Kasumi-1 (cell line): ENCODE data around the gene ATF6B.
A peak's percentile ranks its signal among the peaks of the same experiment; 100 is the strongest.

Source experiments
- DNase-seq, 2 experiments: peaks; one replicate each; lab custom pipeline; 2025; lab: John Stamatoyannopoulos, UW

The ATF6B gene

DNA sequence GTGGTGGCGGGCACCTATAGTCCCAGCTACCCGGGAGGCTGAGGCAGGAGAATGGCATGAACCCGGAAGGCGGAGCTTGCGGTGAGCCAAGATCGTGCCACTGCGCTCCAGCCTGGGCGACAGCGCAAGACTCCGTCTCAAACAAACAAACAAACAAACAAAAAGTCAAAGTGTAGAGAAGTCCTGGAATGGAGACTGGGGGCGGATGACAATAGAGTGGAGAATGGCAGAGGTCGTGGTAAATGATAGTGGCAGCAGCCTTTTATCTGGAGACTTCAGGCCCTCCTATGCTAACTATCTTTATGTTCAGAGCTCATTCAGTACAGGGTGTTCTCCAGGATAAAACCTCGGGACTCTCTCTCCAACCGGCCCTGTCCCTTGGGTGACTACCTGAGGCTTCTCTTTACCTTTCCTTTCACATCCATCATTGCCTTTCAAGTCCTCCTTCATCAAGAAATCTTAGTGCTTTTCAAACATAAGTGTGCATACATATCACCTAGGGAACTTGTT, 3.4 kb upstream of the ATF6B start:
- no peak for DNase-seq

DNA sequence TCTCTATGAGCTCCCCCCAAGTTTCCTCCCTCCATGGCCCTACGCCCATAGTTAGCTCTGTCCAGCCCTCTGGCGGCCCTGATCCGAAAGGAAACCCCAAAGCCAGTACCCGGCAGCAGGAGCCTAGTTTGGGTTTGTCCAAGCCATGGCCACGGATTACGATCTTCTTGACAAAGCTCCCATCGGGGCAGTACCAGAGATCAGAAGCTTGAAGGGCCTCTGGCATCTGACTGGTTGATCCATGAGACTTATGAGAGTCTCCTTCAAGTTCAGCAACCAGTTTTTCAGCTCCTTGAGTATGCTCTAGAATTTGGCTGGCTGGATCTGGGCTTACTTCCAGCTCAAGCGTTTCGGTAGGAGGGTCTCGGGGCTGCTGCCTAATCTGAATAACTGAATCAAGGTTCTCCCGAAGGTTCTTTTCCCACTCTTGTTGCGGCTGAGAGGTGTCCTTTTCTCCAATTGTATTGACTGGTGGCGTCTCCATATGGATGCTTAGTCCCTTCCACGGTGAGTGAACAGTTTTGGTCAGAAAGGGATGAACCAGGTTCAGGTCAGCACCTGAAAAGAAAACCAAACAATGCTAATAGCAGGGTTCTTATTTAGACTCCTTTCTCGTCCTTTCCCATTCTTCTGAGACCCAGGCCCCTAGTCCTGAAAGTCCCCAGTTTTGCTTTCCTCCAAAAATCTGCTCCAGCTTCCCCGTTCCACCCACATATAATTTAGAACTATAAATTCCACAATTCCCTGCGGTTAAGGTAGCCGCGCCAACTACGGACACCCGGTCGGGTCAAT, 1.4 kb upstream of the ATF6B start:
- DNase-seq, result no peak

DNA sequence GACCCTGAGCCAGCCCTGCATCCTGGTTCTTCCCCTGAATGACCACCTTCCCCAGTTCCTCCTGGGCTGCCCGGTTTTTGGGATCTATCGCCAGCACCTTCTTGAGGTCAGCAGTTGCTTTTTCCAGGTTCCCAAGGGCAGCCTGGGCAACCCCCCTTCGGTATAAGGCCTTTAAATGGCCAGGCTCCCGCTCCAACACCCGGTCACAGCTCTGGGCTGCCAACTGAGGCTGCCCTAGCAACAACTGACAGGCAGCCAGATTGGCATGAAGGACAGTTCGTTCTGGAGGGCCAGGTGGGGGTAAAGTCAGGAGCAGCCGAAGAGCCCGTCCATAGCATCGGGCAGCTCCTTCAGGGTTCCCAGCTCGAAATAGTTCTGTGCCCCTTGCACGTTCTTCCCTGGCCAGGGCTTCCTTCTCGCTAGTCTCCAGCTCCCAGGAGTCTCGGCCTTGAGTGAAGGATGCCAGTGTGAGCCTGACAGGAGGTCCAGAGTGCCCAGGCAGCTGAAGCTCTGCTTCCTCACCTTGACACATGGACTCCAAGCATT, 778 bp upstream of the ATF6B start:
- no peak for DNase-seq

DNA sequence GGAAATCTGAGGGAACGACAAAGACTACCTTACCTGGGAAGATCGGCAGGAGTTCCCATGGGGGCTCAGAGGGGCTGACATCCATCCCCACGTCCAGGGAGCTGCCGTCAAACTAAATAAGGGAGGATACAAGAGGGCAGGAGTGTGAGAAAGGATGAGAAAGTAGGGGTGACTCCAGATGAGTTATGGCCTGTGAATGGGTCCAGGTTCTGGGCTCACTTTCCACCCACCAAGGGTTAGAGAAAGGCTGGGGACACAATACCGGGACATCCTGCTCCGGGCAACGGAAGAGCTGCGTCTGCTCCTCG, 683 bp downstream of the ATF6B start:
- DNase-seq, result no peak

DNA sequence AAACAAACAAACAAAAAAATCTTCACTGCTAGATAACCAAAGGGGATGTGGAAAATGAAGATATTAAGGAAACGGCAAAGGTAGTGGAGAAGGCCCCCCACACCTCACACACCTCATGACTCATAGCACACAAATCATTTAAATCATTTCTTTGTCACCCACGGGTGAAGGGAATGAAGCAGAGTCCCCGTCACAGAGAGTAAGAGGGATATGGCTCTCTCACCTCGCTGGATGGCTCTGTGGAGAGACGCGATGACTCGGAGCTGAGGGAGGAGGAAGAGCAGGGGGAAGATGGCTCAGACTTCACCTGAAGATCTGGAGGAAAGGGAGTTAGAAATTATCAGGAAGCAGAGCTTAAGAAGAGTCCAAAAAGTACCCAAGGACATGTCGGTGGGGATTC, 1.2 kb downstream of the ATF6B start:
- no peak for DNase-seq

DNA sequence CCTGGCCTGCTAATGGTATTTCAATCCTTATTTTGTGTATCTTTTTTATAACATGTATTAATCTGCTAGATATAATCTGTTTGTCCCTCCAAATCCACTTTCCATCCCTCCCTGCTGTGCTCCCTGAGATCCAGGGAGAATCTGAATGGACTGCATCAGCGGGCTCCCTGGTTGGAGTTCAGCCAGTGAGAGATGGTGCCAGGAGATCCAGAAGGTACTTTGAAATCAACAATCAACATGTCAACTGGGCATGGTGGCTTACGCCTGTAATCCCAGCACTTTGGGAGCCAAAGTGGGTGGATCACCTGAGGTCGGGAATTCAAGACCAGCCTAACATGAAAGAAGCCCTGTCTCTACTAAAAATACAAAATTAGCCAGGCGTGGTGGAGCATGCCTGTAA, 4.4 kb downstream of the ATF6B start:
- DNase-seq, result no peak

DNA sequence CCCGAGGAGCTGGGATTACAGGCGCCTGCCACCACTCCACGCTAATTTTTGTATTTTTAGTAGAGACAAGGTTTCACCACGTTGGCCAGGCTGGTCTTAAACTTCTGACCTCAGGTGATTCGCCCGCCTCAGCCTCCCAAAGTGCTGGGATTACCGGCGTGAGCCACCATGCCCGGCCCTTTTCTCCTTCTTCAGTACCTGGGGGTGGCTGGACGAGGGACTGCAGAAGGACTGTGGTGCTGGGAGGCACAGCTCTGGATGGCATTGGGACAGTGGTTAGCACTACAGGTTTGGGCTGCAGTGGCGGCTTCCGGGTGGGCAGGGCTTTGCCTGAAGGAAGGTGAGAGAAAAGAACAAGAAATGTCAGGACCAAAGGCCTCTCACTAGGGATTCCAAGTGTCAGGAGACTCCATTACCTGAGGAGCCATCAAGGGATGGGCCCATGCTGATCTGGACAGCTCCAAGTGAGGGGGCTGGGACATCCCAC, 7.4 kb downstream of the ATF6B start:
- DNase-seq, result no peak

DNA sequence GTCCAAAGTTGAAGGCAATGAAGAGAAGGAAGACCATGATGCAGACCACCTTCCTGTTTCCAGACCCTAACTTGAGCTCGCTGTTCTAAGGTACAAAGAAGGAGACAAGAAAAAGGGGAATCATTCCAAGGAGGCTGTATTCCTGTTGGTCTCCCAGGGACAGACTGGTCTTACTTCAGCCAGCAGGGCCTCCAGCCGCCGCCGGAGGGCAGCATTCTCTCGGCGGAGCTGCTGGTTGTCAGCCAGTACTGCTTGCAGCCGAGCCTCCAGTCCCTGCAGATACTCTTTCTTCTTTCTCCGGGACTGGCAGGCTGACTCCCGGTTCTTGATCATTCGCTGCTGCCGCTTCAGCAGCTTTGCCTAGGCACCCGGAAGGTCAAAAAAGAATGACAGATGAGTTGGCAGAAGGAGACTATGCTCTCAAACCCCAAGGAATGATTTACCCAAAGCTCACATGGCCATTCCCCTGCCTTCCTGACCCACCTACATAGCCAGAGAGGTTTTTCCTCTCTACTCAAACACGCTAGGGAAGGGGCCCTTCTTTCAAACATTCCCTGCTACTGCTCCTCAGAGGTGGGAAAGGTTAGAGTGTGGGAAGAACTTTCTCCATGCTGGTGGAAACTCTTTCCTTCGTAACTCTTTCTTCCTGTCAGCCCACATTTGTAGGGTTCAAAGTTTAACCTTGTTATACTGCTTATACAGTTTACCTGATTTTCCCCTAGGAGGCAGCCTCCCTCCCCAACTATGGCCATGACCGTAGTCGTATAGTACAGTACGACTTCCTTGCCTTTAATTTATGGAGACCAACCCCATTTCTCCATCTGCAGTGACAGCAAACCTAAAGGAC, 9.0 kb downstream of the ATF6B start:
- DNase-seq, result peak; percentile 83 to 88

DNA sequence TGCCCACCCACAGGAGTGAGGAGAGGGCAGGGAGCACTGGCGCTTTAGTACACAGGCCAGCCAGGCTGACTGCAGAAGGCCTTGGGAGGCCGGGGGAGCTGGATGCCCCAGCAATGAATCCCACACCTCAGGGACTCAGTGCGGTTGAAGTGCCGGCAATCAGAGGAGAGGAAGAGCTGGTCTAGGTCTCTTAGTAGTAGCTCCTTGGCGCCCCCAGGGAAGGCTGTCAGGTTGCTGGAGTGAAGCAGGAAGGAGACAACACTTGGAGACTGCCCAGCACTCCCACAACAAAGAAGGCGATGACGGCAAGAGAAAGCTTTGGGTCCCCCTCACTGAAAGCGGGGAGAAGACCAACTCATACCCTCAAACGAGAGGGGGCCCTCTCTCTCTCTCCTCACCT, 10.6 kb downstream of the ATF6B start:
- no peak for DNase-seq

DNA sequence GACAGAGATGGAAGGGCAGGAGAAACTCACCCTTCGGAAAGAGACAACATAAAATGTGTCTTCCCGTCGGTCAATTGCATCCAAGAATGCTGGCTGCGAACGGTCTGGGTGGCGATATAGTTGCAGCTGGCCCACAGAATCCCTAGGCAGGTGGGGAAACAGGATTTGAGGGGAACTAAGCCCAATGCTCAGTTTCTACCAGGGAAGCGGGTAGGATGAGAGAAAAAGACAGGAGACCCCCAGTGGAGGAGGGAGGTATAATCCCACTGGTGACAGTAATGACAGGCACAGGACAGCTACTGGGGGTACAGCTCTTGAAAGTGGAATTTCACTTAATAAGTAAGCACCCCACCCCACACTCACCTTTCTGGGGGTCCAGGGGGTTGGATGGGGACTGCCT, 11.4 kb downstream of the ATF6B start:
- DNase-seq, result peak; percentile 48 to 55

DNA sequence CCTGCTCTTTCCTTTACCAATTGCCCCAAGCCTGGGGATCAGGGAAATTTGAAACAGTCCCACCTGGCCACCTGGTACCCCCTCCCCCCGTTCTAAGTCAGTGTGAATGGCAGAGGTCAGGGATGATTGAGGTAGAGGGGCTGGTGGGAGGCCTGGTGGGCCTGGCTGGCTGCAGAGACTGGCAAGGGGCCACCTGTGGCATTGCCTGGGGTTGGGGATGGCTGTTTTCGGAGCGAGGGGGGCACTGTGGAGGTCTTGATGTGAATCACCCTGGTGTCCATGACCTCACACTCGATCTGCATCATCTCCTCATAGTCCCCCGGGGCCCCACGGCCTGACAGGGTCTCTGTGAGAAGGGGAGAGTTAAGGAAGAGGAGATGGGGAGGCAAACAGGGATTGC, 12.4 kb downstream of the ATF6B start:
- no peak for DNase-seq

DNA sequence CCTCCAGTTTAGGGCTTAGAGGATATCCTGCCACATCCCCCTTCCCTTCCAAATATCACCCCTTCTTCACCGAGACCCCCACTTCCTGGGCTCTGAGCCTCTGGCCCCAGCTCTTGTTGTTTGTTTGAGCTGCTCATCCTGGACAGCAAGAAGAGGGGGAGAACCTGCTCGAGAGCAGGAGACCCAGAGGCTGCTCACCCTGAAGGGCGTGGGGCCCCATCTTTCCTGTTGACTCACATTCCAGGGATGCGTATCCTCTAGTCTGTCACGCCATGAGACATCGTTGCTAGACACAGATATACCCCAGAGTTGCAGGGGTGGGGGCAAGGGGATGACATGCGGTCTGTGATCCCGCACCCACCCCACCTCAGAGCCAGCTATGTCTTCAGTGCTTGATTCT, 13.2 kb downstream of the ATF6B start:
- no peak for DNase-seq

DNA sequence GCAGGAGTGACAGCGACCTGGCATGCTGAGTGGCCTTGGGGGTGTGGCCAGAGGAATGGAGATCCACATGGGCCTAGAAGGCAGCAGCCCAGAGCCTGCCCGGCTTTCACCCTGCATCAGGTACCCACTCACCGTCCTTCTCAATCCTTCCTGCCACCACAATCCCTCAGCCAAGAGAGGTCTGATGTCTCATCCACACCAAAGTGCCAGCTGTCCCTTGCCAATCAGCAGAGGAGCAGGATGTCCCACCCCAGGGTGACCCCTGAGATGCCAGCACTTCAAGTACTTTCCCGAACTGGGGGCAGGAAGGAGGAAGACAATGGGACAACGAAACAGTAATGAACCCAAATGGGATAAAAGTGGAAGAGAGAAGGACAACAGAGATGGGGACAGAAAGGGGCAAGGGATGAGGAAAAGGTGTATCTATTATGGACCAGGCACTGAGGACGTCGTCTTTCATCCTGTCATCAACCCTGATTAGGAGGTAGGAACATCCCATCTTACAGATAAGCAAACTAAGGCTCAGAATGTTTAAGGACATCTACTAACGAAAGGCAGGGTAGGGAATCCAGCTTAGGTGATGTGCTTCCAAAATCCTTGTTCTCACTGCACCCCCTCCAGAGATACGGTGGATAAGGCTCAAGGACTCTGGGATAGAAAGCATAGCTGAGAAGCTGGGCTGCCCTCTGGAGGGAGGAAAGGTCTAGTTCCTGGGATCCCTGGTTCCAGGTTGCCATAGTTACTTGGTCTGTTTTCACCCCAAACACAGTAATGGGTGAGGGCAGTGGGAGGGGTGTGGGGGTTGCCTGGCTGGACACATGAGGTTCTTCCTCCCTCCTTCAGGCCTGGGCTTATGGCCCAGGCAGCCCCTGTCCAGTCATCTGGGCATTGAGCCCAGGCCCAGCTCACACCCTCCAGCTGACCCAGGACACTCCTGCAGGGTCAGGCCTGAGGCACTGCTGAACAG, 14.4 kb downstream of the ATF6B start:
- no peak for DNase-seq

DNA sequence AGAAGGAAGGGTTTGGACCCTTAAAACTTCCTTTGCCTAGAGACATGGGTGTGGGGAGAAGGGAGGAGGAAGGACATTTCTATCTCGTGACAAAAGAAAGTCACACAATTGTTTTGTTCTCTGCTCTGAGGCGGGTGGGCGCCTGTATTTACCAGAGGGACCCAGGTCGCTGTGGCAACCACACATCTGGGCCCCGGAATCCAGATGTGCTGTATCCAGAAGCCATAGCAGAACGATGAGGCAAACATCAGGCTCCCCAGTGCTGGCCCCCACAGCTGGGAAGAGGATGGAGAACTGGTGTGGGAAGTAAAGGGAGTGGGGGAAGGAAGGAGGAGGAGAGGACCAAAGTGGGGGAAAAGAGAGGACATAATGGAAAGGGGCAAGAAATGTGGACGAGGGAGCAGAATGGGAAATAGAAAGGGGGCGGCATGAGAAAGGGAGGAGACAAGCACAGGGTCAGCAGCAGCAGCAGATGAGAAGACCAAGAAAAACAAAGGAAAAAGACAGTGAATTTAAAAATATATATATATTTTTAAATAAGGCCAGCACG, 15.5 kb downstream of the ATF6B start:
- DNase-seq, result no peak

DNA sequence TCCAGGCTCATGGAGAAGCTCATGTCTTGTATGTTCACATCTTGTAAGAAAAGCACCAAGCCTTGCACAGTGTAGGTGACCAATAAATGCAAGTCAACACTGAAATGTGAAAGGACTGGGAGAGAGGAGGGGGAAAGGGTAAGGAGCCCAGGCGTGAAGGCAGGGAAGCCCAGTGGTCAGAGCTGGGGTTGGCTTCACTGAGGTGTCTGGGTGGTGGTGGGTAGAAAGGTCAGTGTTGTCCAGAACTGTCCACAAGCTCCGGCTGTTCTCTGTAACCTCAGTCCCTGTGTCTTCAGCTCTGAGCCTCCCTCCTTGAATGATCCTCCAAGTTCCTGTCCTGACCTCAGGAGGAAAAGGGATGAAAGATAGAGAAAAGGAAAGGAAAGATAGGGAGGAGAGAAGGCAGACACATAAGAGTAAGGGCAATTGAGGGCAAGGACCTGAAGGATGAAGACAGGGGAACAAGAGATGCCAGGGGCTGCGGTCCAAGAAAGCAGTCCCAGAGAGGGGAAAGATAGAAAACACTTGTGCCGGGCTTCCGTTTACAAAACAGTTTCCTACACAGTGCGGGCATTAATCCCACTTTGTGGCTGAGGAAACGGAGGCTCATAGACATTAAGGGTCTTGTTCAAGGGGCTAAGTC, 16.5 kb downstream of the ATF6B start:
- DNase-seq, result no peak

DNA sequence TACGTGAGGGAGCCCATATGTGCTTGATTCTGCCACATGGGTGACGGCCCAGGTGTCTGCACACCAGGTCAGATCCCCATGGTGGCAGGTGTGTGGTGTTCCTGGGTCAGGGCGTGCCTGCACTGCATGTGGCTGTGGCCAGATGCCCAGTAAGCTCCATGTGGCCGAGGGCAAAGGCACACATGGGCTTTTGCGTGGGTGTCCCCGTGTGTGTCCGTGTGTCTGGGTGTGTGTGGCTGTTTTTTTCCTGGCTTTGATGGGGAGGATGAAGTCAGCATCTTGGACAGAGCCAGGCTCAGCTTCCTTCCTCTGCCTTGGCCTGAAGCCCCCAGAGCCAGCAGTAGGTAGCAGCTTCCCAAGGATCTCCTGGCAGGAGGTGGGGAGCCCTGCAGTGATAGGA, 17.4 kb downstream of the ATF6B start:
- DNase-seq, result no peak

DNA sequence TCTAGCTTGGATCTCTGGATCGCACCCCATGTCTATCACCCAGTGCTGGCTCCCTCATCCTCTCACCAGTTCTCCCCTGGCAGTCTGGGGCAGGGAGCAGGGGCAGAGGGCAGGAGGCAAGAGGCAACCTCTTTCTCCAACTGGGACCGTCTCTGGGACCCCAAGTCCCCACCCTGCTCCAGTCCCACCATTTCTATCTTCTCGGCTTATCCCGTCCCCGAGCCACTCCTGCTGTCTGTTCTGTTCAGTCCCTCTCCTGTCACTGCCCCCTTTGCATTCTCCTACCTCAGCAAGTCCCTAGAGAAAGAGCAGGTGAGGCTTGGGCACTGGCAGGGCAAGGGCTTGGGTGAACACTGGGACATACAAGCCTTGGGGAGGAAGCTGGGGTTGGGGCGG, 18.3 kb downstream of the ATF6B start:
- DNase-seq, result no peak

DNA sequence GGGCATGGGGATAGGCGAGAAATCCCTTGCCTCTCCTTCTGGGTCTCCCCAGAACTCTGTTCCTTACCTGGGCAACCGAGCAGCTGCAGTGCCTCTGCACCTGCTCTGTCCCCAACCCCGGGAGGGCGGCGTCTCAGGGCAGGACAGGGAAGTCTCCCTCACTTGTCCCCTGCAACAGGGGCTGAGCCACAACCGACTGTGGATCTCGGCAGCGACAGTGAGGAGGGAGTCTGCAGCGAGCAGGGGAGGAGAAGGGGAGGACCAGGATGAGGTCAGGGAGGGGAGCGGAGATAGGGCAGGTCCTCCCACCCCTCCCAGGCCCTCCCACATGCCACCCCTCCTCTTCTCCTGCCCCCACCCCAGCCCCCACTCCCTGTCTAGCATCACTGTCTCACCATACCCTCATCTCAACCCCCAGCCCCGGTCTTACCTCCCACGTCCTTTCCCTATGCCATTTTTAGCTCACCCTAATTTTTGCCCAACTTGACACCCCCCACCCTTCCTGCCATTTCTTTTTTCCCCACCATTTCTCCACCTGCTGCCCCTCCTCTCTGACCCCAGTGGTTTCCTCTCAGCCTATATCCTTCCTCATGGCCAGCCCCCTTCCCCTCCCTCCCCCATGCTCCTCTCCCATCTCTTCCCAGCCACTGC, 18.8 kb downstream of the ATF6B start, which contains the start of gene TNXB:
TNXB (minus strand) TSS at position 225 of the 651 bp plus-strand sequence. CDS start 11,140 bp downstream, outside the sequence.
- DNase-seq, result no peak

DNA sequence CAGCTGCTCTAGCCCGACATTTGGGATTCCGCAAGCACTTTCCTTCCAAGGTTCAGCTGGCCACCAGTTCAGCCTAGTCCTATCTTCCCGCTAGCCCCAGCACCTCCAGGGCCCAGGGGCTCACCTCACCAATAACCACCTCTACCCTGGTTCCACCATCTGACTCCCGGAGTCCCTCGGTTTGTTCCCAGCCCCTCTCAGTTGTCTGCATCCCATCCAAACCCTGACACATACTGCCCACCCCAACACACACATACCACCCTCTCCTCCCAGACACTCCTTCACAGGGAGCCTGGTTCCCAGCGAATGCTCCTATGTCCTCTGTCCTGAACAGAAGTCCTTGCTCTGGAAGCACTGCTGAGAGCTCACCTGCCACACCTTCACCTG, 19.3 kb downstream of the ATF6B start:
- no peak for DNase-seq

DNA sequence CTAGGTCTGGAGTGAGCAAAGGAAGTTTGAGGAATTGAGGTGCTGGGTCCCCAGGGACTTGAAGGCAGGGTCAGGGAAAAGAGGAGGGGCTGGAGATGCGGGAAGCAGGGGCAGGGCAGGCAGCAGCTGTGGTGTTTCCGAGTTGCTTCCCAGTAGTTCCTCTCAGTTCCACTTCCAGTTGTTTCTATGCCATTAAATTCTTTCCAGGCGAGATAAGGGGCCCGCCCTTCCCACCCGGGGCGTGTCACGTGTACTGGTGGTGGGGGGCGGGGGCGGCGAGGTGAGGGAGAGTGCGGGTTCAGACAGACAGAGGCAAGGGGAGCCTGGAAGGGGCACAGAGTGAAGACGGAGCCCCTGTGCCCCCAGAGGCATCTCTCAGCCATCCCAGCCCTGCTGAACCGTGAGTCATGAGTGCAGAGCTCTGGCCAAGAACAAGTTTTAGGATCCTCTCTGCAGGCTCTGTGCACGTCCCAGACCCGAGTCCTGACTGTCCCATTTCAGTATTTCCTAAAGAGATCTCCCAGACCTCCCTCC, 19.9 kb downstream of the ATF6B start:
- no peak for DNase-seq
